Kidney epithelial cell (primary cell): ENCODE results near the gene RASSF5. TPM values are rescaled to one million over a fixed set of nuclear protein-coding genes. Genes with fewer than 3 reads are reported as not detected.

ENCODE experiments used
- DNase-seq: peaks from one replicate; pipeline ENCODE4 v3.0.0-alpha.2; 2010; ENCODE audit warnings: low read depth
- H3K27me3 ChIP-seq: 2 replicates; pipeline ENCODE4 v1.6.0; 2011; ENCODE audit warnings: low read length; ENCODE audit not compliant: control insufficient read depth, insufficient read depth
- H3K36me3 ChIP-seq: 2 replicates; pipeline ENCODE4 v1.5.1; 2011; ENCODE audit warnings: low read length; ENCODE audit not compliant: control insufficient read depth, insufficient read depth
- H3K4me3 ChIP-seq: 2 replicates; pipeline ENCODE4 v1.5.1; 2011; ENCODE audit warnings: low read depth, mild to moderate bottlenecking, control low read depth, low read length
- CTCF ChIP-seq: IDR thresholded peaks from 2 replicates; pipeline ENCODE4 v1.5.1; 2011; ENCODE audit warnings: mild to moderate bottlenecking, moderate library complexity, low read length, control low read depth, inconsistent platforms; ENCODE audit not compliant: insufficient read depth, poor library complexity, severe bottlenecking
- total RNA-seq: library from RNA; depleted of rRNA; stranded (reverse); fragments of >200 nt; gene quantifications from 2 replicates; pipeline ENCODE4 v1.2.3, GENCODE V29; 2015

RASSF5 gene
- total RNA-seq, 1 donor from 2014 or later, result 4.2 TPM

DNA sequence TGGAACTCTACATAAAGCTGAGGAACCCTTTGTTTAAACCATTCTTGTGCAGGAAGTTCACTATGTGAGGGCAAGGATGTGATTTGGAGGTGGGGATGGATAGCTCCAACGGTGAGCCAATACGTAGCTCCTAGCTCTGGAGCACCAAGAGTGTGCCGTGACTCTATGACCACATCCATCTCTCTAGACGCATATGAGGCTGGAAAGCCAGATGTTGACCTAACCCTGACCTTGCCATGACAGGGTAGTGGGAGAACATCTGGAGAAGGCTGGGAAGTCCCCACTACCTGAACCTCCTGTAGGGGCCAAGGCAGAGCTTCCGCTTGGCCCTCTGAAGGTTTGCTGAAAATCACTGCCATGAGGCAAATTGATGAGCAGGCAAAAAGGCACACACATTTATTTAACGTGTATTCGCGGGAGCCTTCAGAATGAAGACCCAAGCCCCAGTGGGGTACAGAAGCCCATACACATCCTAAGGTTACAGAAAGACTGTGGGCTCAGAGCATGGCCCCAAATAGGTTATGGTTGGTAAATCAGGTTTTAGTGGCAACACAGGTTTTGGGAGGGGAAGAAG is 61.5 kb downstream of the RASSF5 start:
- no peak for TF ChIP-seq CTCF
- H3K36me3 ChIP-seq, result no peaks in the 10 kb centered on the region
- no peaks in the 10 kb centered on the region for H3K27me3 ChIP-seq
- no peak overlapping the region for H3K4me3 ChIP-seq
- DNase-seq, result no peak

- no peaks in the 10 kb centered on the region for H3K36me3 ChIP-seq
- no peak for TF ChIP-seq CTCF
- DNase-seq, result no peak
- no peak overlapping the region for H3K4me3 ChIP-seq
- H3K27me3 ChIP-seq, result no peaks in the 10 kb centered on the region
Measured at GRCh38 chr1:206569556-206569955, 62.2 kb downstream of the RASSF5 start.

DNA sequence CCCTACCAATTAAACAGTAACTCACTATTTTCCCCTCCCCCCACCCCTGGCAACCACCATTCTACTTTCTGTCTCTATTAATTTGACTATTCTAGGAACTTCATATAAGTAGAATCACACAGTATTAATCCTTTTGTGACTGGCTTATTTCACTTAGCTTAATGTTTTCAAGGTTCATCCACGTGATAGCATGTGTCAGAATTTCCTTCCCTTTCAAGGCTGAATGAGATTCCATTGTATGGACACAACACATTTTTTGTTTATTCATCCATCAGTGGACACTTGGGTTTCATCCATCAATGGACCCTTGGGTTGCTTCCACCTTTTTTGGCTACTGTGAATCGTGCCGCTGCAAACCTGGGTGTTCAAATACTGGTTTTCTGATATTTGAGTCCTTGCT is 63.2 kb downstream of the RASSF5 start:
- Histone ChIP-seq H3K36me3 (no peaks in the 10 kb centered on the region), H3K4me3 (no peak overlapping the region), H3K27me3 (no peaks in the 10 kb centered on the region)
- no peak for TF ChIP-seq CTCF
- DNase-seq, result no peak

DNA sequence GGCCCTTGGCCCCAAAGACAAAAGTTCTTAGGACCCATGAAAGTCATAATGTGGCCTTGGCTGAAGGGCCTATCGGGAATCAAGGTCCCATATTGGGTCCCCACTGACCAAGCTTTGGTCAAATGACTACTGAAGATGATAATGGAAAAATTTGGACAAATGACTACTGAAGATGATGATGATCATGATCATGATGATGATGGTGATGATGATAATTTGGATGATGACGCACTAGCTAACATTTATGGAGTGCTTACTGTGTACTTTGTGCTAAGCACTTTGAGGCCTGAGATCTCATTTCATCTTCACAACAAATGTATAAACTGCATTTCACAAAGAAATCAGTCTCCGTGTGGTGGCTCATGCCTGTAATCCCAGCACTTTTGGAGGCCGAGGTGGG is 65.5 kb downstream of the RASSF5 start:
- no peak for TF ChIP-seq CTCF
- no peaks in the 10 kb centered on the region for H3K27me3 ChIP-seq
- no peaks in the 10 kb centered on the region for H3K36me3 ChIP-seq
- H3K4me3 ChIP-seq, result no peak overlapping the region
- DNase-seq, result no peak

DNA sequence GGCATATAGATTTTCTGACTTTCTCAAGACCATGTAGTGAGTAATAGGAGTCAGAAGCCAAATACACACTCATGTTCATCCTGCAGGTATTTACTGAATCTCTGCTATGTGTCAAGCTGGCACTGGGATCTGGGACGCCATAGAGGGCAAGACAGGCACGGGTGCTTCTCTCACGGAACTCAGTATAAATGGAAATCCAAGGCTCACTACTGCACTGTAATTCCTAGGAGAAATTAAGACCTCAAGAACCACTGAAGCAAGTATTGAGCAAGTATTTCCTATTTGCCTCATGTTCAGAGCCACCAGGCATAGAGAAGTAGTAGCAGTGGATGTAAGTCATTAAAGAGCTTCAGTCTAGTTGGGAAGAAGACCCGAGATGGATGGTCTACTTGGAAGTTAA is 66.0 kb downstream of the RASSF5 start:
- H3K4me3 ChIP-seq, result no peak overlapping the region
- no peak for TF ChIP-seq CTCF
- H3K27me3 ChIP-seq, result no peaks in the 10 kb centered on the region
- no peak for DNase-seq
- no peaks in the 10 kb centered on the region for H3K36me3 ChIP-seq

- no peak overlapping the region for H3K4me3 ChIP-seq
- DNase-seq, result no peak
- no peaks in the 10 kb centered on the region for H3K27me3 ChIP-seq
- no peak for TF ChIP-seq CTCF
- no peaks in the 10 kb centered on the region for H3K36me3 ChIP-seq
Measured at GRCh38 chr1:206573762-206574161, 66.4 kb downstream of the RASSF5 start.
